Measurements from ENCODE around the gene MYT1.

Gene MYT1

DNA sequence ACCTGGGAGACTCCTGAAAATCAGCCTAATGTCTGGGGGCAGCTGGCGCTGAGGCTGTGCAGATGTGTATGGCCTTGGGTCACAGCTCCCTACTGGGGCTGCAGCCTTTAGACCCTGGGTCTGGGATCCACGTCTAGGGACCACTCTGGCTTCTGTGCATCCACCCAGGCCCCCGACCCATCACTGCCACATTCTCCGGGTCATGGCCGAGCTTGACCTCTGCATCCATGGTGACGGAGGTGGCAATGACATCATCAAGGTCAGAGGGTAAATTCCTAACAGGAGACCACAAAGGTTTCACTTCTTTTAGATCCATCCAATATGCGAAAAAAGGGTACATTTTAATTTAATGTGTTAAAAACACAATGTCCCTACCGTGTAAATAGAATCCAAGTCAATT lies 76.8 kb downstream of the MYT1 start:
- TF ChIP-seq SUZ12 (IDR thresholded peaks at IDR 0.05; ENCODE audit: extremely low read depth, insufficient read depth, insufficient read length) (no peak), YY1 (IDR thresholded peaks at IDR 0.05; ENCODE audit: insufficient read depth, insufficient read length) (no peak), ZNF274 (IDR thresholded peaks at IDR 0.05; ENCODE audit: low read depth, low read length) (no peak)
- Histone ChIP-seq H3K9me3 (ENCODE audit: insufficient read depth, low read length) (peaks cover 10% of the 10 kb centered on the region; the same call in 1 of the 2 replicates), H3K4me3 (ENCODE audit: insufficient read length, low read depth) (no peak overlapping the region), H3K4me1 (ENCODE audit: insufficient read depth, insufficient read length) (peaks cover 4% of the 10 kb centered on the region), H3K36me3 (ENCODE audit: insufficient read depth, insufficient read length, low read length) (no peaks in the 10 kb centered on the region), H3K27me3 (ENCODE audit: insufficient read depth, insufficient read length) (no peaks in the 10 kb centered on the region), H3K9ac (ENCODE audit: insufficient read length, low read depth) (no peak overlapping the region)
- DNase-seq (ENCODE audit: low read depth, low spot score), result no peak

DNA sequence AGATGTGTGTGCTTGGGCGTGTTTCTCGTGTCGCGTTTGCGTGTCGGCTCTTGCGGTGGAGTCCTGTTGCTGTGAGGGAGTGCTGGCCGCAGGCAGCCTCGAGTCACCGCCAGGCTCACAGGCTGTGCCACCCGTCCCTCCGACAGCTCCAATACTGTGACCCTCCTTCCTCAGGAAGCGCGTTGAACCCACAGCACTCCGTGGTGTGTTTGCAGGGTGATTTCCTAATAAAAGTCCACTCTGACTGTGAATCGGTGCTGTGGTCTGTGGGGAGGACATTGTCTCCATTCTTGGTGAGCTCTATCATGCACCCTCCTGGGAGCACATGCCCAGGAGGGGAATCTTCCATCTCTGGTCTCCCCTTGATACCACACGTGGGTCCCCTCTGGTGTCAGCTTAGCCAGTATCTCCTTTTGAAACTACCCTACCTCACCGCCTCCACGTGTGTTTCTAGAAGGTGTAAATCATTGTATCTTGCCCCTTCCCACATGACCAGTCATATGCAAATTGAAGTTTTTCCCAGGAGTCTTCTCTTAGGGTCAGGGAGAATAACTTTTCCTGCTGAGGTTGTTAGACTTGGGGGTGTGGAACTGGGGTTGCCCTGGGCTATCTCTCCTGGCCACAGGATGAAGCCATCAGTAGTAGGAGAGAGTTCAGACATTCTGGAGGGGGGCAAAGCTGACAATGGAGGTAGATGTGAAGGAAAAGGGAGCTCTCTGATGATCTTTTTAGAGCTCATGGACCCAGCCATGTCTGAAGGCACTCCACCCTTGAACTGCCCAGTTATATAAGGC lies 77.9 kb downstream of the MYT1 start:
- DNase-seq (ENCODE audit: low read depth, low spot score), result no peak
- H3K4me1 ChIP-seq (ENCODE audit: insufficient read depth, insufficient read length), result peaks cover 4% of the 10 kb centered on the region
- peaks cover 10% of the 10 kb centered on the region; the same call in 1 of the 2 replicates for H3K9me3 ChIP-seq (ENCODE audit: insufficient read depth, low read length)
- no peak for TF ChIP-seq ZNF274 (IDR thresholded peaks at IDR 0.05; ENCODE audit: low read depth, low read length)
- TF ChIP-seq YY1 (IDR thresholded peaks at IDR 0.05; ENCODE audit: insufficient read depth, insufficient read length), result no peak
- no peak for TF ChIP-seq SUZ12 (IDR thresholded peaks at IDR 0.05; ENCODE audit: extremely low read depth, insufficient read depth, insufficient read length)
- no peak overlapping the region for H3K9ac ChIP-seq (ENCODE audit: insufficient read length, low read depth)
- H3K36me3 ChIP-seq (ENCODE audit: insufficient read depth, insufficient read length, low read length), result no peaks in the 10 kb centered on the region
- H3K4me3 ChIP-seq (ENCODE audit: insufficient read length, low read depth), result no peak overlapping the region
- no peaks in the 10 kb centered on the region for H3K27me3 ChIP-seq (ENCODE audit: insufficient read depth, insufficient read length)

DNA sequence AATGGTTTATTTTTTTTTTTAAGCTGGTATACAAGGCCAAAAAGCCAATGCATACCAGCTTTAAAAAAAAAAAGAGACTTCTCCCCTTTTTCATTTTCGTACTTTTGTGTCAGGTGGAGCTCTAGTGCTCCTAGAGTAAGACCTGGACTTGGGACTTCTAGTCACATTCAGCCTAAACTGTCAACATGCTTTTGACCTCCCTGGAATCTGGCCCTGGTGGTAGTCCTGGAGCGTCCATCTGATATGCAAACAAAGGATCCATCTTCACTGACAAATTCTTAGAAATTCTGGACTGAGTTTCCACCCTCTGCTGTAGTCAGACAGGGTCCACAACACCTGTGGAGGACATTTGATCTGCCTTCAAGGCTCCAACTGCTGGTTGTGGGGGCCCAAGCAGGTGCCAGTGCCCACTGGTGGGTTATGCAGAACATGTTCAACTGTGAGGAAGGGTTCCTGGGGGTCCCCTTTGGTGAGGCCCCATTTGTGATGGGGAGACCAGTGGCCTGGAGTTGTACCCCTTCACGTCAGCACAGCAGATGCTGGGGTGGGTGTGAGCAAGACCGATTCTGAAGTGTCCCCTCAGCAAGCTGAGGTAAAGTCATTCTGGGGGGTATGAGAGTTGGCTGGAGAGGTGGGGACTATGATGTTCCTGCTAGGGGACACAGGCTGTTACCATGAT lies 78.7 kb downstream of the MYT1 start:
- Histone ChIP-seq H3K9me3 (ENCODE audit: insufficient read depth, low read length) (peaks cover 10% of the 10 kb centered on the region; the same call in 1 of the 2 replicates), H3K9ac (ENCODE audit: insufficient read length, low read depth) (no peak overlapping the region), H3K4me3 (ENCODE audit: insufficient read length, low read depth) (no peak overlapping the region), H3K4me1 (ENCODE audit: insufficient read depth, insufficient read length) (peaks cover 4% of the 10 kb centered on the region), H3K36me3 (ENCODE audit: insufficient read depth, insufficient read length, low read length) (no peaks in the 10 kb centered on the region), H3K27me3 (ENCODE audit: insufficient read depth, insufficient read length) (no peaks in the 10 kb centered on the region)
- DNase-seq (ENCODE audit: low read depth, low spot score), result no peak
- no peak for TF ChIP-seq ZNF274 (IDR thresholded peaks at IDR 0.05; ENCODE audit: low read depth, low read length)
- no peak for TF ChIP-seq SUZ12 (IDR thresholded peaks at IDR 0.05; ENCODE audit: extremely low read depth, insufficient read depth, insufficient read length)
- no peak for TF ChIP-seq YY1 (IDR thresholded peaks at IDR 0.05; ENCODE audit: insufficient read depth, insufficient read length)

DNA sequence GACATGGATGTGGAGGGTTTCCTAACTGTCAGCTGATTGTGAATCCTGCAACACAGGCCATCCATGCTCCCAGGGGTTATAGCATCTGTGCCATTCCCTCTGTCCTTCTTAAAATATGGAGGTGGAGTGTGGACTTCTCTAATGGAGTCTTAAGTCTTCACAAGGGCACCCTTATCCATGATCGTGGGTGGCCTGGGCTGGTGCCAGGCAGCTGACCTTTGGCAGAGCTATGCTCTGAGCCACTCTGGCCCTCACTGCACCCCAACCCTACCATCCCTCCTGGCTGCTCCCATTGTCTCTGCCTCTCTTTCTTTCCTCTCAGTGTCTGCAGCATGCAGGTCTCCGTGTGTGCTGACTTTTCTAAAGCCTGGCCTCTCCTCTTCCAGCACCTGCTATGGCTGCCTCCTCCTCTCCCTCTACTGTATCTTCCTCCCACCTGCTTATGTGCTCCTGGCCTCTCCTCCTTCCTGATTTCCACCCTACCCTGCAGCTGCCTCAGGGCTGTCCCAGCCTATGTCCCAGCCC lies 80.1 kb downstream of the MYT1 start:
- TF ChIP-seq YY1 (IDR thresholded peaks at IDR 0.05; ENCODE audit: insufficient read depth, insufficient read length) (no peak), SUZ12 (IDR thresholded peaks at IDR 0.05; ENCODE audit: extremely low read depth, insufficient read depth, insufficient read length) (no peak), ZNF274 (IDR thresholded peaks at IDR 0.05; ENCODE audit: low read depth, low read length) (no peak)
- no peak overlapping the region for H3K9ac ChIP-seq (ENCODE audit: insufficient read length, low read depth)
- peaks cover 4% of the 10 kb centered on the region for H3K4me1 ChIP-seq (ENCODE audit: insufficient read depth, insufficient read length)
- no peak overlapping the region for H3K4me3 ChIP-seq (ENCODE audit: insufficient read length, low read depth)
- H3K27me3 ChIP-seq (ENCODE audit: insufficient read depth, insufficient read length), result no peaks in the 10 kb centered on the region
- no peaks in the 10 kb centered on the region for H3K36me3 ChIP-seq (ENCODE audit: insufficient read depth, insufficient read length, low read length)
- no peak for DNase-seq (ENCODE audit: low read depth, low spot score)
- H3K9me3 ChIP-seq (ENCODE audit: insufficient read depth, low read length), result peaks cover 10% of the 10 kb centered on the region; the same call in 1 of the 2 replicates

DNA sequence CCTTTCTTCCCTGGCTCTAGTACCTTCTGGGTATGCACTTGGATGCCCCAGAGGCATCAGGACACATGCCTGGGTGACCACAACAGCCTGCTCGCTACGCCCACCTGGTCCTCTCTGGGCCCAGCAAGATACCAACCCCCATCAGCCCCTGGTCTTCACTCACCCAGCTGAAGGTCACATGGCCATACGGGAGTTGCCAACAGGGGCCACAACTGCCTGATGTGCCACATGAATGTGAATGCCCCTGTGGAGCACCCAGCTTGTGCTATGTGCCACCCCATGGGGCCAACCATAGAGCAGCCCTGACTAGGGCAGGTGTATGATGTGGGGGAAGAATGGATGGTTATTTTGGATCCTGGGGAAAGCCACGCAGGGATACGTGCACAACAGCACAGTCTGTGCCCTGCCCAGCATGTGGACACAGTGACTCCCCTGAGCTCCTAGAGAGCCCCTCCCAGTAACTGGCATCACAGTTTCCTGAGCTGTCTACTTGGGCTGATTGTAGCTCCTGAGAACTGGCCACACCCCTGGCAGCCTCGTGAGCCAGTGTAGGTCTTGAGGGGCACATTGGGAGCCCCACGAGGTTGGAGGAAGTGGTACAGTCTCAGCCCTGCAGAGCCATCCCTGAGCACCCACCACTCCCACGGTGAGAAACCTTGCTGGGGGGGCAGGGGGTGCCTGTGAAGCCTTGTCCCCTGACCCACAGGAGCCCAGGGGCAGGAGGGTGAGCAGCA lies 80.8 kb downstream of the MYT1 start:
- no peak for DNase-seq (ENCODE audit: low read depth, low spot score)
- H3K27me3 ChIP-seq (ENCODE audit: insufficient read depth, insufficient read length), result no peaks in the 10 kb centered on the region
- TF ChIP-seq SUZ12 (IDR thresholded peaks at IDR 0.05; ENCODE audit: extremely low read depth, insufficient read depth, insufficient read length) (no peak), ZNF274 (IDR thresholded peaks at IDR 0.05; ENCODE audit: low read depth, low read length) (no peak), YY1 (IDR thresholded peaks at IDR 0.05; ENCODE audit: insufficient read depth, insufficient read length) (no peak)
- no peaks in the 10 kb centered on the region for H3K36me3 ChIP-seq (ENCODE audit: insufficient read depth, insufficient read length, low read length)
- peaks cover 7% of the 10 kb centered on the region; the same call in 1 of the 2 replicates for H3K9me3 ChIP-seq (ENCODE audit: insufficient read depth, low read length)
- no peak overlapping the region for H3K4me3 ChIP-seq (ENCODE audit: insufficient read length, low read depth)
- no peak overlapping the region for H3K9ac ChIP-seq (ENCODE audit: insufficient read length, low read depth)
- peaks cover 4% of the 10 kb centered on the region for H3K4me1 ChIP-seq (ENCODE audit: insufficient read depth, insufficient read length)

DNA sequence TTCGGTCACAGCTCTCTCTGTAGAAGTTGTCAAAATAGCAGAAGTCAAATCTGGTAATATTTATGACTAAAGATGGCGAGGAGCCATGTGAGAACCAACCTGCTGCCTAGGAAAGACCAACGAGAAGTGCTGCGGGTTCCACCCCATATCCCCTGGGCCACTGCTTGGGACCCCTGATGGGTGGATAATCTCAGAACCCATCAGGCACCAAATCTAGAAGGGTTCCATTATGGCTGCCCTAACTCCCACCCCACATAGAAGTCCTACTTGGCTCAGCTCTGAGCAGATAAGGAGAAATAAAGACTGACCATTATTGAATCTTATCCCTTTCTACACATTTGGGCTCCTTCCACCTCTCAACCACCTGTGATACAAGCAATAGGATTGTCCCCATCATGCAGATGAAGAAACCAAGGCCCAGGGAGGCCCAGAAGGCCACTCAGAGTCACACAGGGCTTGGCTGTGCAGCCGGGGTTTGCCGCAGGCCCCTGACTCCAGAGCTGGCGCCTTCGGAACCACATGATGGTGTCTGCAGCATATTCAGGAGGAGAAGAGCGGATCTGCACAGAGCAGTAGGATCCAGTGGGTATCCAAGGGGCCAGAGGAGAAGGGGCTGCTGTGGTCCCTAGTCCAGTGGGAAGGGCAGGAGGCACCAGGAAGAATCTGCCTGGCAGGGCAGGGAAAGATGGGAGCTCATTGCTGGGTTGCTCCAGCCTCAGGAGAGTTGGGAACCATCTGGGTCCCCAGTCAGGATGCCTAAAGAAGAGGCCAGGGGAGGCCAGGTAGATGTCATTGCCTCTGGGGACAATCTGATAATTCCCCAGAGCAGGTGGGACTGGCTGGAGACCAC lies 81.7 kb downstream of the MYT1 start:
- no peak for DNase-seq (ENCODE audit: low read depth, low spot score)
- Histone ChIP-seq H3K4me3 (ENCODE audit: insufficient read length, low read depth) (no peak overlapping the region), H3K9me3 (ENCODE audit: insufficient read depth, low read length) (no peaks in the 10 kb centered on the region; the same call in 1 of the 2 replicates), H3K4me1 (ENCODE audit: insufficient read depth, insufficient read length) (peaks cover 4% of the 10 kb centered on the region), H3K9ac (ENCODE audit: insufficient read length, low read depth) (no peak overlapping the region), H3K36me3 (ENCODE audit: insufficient read depth, insufficient read length, low read length) (no peaks in the 10 kb centered on the region), H3K27me3 (ENCODE audit: insufficient read depth, insufficient read length) (no peaks in the 10 kb centered on the region)
- TF ChIP-seq YY1 (IDR thresholded peaks at IDR 0.05; ENCODE audit: insufficient read depth, insufficient read length) (no peak), ZNF274 (IDR thresholded peaks at IDR 0.05; ENCODE audit: low read depth, low read length) (no peak), SUZ12 (IDR thresholded peaks at IDR 0.05; ENCODE audit: extremely low read depth, insufficient read depth, insufficient read length) (no peak)
